ENCODE results near the gene LYRM2. TPM values are rescaled to one million over a fixed set of nuclear protein-coding genes. Genes with fewer than 3 reads are reported as not detected.

The LYRM2 gene
- total and polyA plus RNA-seq, 5 experiments from 2014 or later = 39.2 to 74.1 (median 64.5) TPM

DNA sequence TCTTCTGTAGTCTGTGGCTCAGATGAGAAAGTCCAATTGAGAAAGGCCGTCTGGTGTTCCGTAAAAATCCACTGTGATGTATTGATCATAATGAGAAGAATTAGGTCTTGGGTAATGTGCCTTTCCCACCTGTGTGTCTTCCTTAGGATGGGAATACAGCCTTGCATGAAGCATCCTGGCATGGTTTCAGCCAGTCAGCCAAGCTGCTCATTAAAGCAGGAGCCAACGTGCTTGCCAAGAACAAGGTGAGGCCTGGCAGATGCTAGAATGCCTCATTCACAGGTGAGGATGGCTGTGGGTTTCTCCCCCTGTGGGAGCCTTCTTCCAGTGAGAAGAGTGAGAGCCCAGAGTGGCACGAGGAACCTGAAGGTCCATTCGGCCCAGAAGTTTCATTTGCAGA lies 32.7 kb downstream of the LYRM2 start:
- Mint-ChIP-seq H3K4me1 (peaks cover 0 to 2% (median 0%) of the 10 kb centered on the region in 4 donors), H3K27me3 (no peaks in the 10 kb centered on the region), H3K27ac (peak overlapping the region in 1 of 10 donors; percentile 7), H3K4me3 (no peak overlapping the region), H3K9me3 (no peaks in the 10 kb centered on the region), H3K36me3 (peaks cover 0 to 3% (median 0%) of the 10 kb centered on the region in 3 donors)
- POLR2A ChIA-PET = no interaction called here
- no peak for ATAC-seq
- no peak for DNase-seq

DNA sequence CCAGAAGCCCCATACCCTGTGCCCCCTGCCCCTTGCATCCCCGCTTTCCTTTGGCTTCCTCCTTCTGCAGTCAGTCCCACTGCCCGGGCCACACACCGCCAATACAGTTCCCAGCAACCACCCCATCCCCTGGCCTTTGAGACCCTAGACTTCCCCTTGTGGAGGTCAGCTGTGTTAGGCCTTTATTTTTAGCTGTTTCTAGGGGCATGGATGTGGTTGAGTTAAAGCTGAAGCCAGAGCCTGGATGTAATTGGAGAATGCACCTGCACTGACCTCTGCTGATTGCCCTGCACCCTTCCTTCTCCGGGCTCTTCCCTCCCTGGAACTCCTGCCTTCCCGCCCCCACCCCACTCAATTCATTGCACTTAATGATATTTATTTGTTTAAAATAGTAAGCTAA lies 33.9 kb downstream of the LYRM2 start:
- H3K4me3 Mint-ChIP-seq = no peak overlapping the region
- H3K27ac Mint-ChIP-seq = no peak overlapping the region
- no peaks in the 10 kb centered on the region for H3K4me1 Mint-ChIP-seq
- H3K9me3 Mint-ChIP-seq = no peaks in the 10 kb centered on the region
- DNase-seq = no peak
- H3K27me3 Mint-ChIP-seq = no peaks in the 10 kb centered on the region
- POLR2A ChIA-PET = interaction anchor here (0.6 kb wide), 2 partner anchors 64 to 254 kb away, joined by 5 read pairs; no protein-coding TSS in a partner anchor
- peaks cover 0 to 3% (median 2%) of the 10 kb centered on the region in 3 donors for H3K36me3 Mint-ChIP-seq
- no peak for ATAC-seq

DNA sequence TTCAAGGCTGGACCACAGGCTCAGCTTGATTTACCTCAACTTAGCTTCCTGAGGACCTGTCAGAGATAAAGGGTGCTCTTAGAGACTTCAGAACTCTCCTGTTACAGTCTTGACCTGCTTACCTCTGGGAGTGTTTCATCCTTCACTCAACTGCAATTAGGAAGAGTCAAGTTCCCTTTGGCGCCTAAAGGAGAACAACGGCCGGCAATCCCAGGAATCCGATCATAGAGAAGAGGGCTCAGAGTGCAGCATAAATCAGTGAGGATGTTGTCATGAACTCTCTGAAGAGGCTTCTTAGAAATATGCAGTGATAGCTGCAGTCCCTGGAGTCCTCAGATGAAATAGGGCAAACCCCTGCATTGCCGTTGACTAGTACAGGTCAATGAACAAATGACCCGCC lies 36.4 kb downstream of the LYRM2 start:
- Mint-ChIP-seq H3K4me1 (peaks cover 0 to 7% (median 0%) of the 10 kb centered on the region in 4 donors), H3K9me3 (peaks cover 0 to 9% (median 2%) of the 10 kb centered on the region in 9 donors), H3K27me3 (no peaks in the 10 kb centered on the region), H3K4me3 (no peak overlapping the region), H3K36me3 (peaks cover 3 to 11% (median 5%) of the 10 kb centered on the region in 3 donors), H3K27ac (no peak overlapping the region)
- DNase-seq (no peak), ATAC-seq (no peak)
- POLR2A ChIA-PET = no interaction called here

DNA sequence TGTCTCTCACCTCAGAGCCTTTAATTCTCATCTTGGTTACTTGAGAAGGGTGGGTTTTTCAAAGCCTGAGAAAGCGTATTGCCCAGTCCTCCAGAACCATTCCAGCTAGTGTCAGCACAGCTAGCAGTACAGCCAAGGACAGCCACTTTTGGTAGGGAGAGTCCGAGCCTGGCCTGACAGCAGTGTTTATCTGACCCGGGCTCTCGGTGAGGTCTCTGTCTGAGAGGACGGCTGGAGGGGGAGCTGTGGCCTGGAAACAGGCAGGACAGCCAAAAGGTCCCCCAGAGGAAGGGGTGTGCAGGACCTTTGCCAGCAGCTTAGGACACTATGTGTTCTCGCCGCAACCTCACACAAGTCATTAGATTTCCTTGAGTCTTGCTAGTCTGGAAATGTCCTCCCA lies 38.8 kb downstream of the LYRM2 start:
- Mint-ChIP-seq H3K4me3 (no peak overlapping the region), H3K9me3 (peaks cover 0 to 9% (median 3%) of the 10 kb centered on the region in 9 donors), H3K27me3 (no peaks in the 10 kb centered on the region), H3K36me3 (peaks cover 0 to 13% (median 5%) of the 10 kb centered on the region in 3 donors), H3K27ac (no peak overlapping the region), H3K4me1 (peaks cover 5 to 24% (median 15%) of the 10 kb centered on the region in 4 donors)
- DNase-seq (no peak), ATAC-seq (no peak)
- POLR2A ChIA-PET = no interaction called here

DNA sequence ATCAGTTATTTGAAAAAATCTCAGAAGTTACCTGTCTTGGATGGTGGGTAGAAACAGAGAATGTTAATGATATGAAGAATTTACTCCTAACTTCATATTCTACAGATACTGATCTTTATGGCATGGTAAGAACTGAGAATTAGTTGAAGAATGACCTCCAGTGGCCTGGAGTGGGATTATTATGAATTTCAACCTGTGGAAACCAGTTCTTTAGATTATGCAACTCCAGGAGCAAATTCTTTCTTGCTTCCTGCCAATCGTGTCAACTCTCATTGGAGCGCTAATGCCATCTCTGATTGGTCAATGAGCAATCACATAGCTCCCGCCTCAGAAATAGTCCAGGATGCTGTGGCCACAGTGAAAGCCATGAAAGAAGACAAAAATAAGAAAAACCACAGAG lies 40.6 kb downstream of the LYRM2 start:
- DNase-seq = no peak
- POLR2A ChIA-PET = no interaction called here
- Mint-ChIP-seq H3K4me1 (peaks cover 5 to 24% (median 15%) of the 10 kb centered on the region in 4 donors), H3K36me3 (peaks cover 0 to 13% (median 5%) of the 10 kb centered on the region in 3 donors), H3K9me3 (peaks cover 0 to 9% (median 3%) of the 10 kb centered on the region in 9 donors), H3K27ac (peak overlapping the region in 1 of 10 donors; percentile 10), H3K4me3 (no peak overlapping the region), H3K27me3 (no peaks in the 10 kb centered on the region)
- no peak for ATAC-seq

DNA sequence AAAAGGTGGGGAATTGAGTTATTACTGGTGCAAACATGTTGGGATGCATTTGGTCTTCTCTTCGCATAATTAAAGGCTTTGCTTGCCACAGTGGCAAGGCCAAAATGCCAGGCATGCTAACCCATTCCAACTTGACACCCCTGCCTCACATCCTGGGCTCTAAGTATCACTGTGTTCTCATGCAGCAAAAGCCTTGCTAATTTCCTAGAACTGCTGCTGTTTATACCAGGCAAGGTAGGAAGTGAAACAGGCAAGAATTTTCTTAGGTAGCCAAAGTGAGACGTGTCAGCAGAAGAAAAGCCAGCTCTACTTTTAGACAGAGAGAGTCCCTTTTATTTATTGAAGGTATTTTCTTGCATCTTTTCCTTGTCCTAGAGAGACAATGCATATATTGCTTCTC lies 41.2 kb downstream of the LYRM2 start:
- DNase-seq = no peak
- no peak for ATAC-seq
- Mint-ChIP-seq H3K27ac (no peak overlapping the region), H3K4me3 (no peak overlapping the region), H3K4me1 (peaks cover 5 to 24% (median 15%) of the 10 kb centered on the region in 4 donors), H3K27me3 (no peaks in the 10 kb centered on the region), H3K36me3 (peaks cover 0 to 13% (median 5%) of the 10 kb centered on the region in 3 donors), H3K9me3 (peaks cover 0 to 9% (median 3%) of the 10 kb centered on the region in 9 donors)
- POLR2A ChIA-PET = no interaction called here

DNA sequence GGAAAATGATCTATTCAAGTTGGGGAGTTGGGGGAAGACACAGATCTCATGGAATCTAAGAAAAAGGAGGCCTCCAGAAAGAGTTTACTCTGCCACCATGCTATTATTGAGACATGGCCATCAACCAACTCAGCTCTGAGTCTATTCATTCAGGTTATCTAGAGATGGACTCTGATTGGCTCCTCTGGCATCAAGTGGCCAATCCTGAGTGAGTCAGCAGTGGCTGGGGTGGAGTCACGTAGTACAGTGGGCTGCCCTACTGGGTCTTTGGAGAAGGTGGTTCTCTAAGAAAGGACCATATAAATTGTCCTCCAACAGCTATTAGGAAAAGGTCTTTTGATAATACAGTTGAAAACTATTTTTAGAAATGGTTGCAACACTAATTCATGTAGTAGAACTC lies 42.1 kb downstream of the LYRM2 start:
- Mint-ChIP-seq H3K9me3 (peaks cover 0 to 9% (median 3%) of the 10 kb centered on the region in 9 donors), H3K27me3 (no peaks in the 10 kb centered on the region), H3K36me3 (peaks cover 0 to 13% (median 5%) of the 10 kb centered on the region in 3 donors), H3K27ac (peak overlapping the region in 5 of 10 donors; percentile 50 to 91 (median 85)), H3K4me1 (peaks cover 5 to 24% (median 15%) of the 10 kb centered on the region in 4 donors), H3K4me3 (no peak overlapping the region)
- POLR2A ChIA-PET = no interaction called here
- ATAC-seq (no peak), DNase-seq (no peak)

DNA sequence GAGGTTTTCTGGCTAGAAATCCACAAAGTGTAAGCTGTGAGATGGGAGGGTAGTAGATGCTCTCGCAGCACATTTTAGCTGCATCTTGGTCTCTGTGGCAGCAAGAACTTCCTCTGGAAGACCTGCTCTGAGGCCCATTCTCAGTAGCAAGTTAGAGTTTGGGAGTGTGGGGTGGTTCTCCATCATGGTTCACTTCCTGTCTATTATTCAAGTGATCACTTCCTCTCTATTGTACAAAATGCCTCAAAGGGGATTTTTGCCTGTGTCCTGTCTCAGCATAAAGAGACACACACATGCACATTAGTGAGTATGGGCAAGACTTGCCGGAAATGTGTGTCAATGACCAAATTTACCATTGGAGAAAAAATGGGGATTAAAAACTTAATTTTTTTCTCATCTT lies 42.5 kb downstream of the LYRM2 start:
- Mint-ChIP-seq H3K27me3 (no peaks in the 10 kb centered on the region), H3K4me1 (peaks cover 5 to 24% (median 15%) of the 10 kb centered on the region in 4 donors), H3K27ac (peak overlapping the region; percentile 38 to 91 (median 74)), H3K4me3 (no peak overlapping the region), H3K36me3 (peaks cover 0 to 13% (median 5%) of the 10 kb centered on the region in 3 donors), H3K9me3 (peaks cover 0 to 9% (median 3%) of the 10 kb centered on the region in 9 donors)
- DNase-seq (peak in 2 of 10 donors; percentile 10 to 13), ATAC-seq (peak; percentile 52 to 88)
- POLR2A ChIA-PET = no interaction called here

DNA sequence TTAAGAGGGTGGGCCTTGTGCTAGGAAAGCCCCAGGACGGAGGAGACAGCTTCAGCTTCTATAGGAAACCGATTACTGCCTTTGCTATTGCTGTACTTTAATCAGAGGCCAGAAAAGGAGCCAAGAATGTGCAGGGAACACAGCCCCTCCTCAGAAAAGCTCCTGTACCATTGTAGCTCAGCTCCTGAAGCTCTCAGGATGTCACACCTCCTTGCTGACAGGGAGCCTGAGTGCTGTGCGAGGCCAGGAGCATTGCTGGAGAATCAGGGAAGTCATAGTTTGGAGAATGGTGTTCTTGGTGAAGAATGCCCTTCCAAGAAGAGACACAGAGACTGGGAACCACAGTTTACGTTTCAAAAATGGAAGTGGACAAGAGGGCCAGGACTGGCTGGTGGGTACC lies 46.8 kb downstream of the LYRM2 start:
- ATAC-seq = no peak
- no peak overlapping the region for H3K4me3 Mint-ChIP-seq
- H3K4me1 Mint-ChIP-seq = peaks cover 5 to 15% (median 15%) of the 10 kb centered on the region in 4 donors
- peaks cover 0 to 2% (median 0%) of the 10 kb centered on the region in 3 donors for H3K36me3 Mint-ChIP-seq
- no peak overlapping the region for H3K27ac Mint-ChIP-seq
- no peaks in the 10 kb centered on the region for H3K27me3 Mint-ChIP-seq
- POLR2A ChIA-PET = no interaction called here
- H3K9me3 Mint-ChIP-seq = peaks cover 0 to 2% (median 0%) of the 10 kb centered on the region in 9 donors
- no peak for DNase-seq

DNA sequence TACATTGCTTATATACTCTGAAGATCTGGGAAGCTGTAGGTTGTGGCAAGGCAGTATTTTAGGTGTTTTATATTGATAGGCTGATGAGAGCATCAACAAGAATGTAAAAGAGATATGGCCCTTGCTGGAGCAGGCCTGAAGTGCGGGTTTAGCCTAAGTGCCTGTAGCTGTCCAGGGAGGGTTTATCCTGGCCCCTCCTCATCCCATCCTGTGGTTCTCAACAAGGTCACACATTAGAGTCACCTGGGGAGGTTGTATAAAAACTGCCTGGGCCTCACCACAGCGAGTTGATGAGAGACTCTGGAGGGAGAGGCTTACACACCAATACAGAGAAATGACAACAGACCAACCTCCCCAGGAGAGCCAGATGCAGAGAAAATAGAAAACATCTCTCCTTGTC lies 48.4 kb downstream of the LYRM2 start:
- H3K27ac Mint-ChIP-seq = no peak overlapping the region
- H3K9me3 Mint-ChIP-seq = no peaks in the 10 kb centered on the region
- ATAC-seq (no peak), DNase-seq (no peak)
- POLR2A ChIA-PET = no interaction called here
- H3K36me3 Mint-ChIP-seq = no peaks in the 10 kb centered on the region
- H3K27me3 Mint-ChIP-seq = no peaks in the 10 kb centered on the region
- peaks cover 0 to 1% (median under 1%) of the 10 kb centered on the region in 4 donors for H3K4me1 Mint-ChIP-seq
- no peak overlapping the region for H3K4me3 Mint-ChIP-seq

DNA sequence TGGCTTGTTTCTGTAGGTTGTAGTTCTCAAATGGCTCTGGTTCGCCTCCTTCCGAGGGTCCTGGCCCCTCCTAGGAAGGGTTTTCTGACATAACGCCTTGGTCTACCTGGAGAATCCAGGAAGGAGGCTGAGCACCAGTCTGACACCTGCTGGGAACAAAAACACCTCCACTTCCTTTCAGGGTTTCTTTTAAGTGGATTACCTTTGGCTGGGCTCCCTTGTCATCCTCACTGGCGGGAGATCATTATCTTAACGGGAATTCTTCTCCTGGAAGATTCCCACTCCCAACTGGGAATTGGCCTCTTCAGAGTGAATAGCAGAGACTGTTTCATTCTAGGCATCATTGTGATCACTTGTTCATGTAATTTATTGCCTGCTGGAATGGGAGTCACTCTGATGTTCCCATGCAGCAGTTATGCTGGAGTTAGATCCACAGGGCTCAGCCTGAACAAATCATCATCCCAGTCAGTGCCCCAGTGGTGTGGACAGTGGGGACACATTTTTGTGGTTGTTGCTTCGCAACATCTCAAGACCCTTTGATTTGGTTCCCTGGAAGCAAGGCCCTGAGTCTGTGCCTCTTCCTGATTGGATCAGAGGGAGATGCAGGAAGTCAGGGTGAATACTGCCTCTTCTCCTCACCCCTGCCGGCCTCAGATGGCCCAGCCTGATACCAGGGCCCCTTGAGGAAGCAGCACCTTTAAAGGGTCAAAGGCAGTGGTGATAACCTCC lies 49.1 kb downstream of the LYRM2 start:
- Mint-ChIP-seq H3K27ac (no peak overlapping the region), H3K9me3 (no peaks in the 10 kb centered on the region), H3K36me3 (no peaks in the 10 kb centered on the region), H3K4me3 (no peak overlapping the region), H3K4me1 (no peaks in the 10 kb centered on the region), H3K27me3 (no peaks in the 10 kb centered on the region)
- no peak for ATAC-seq
- no peak for DNase-seq
- POLR2A ChIA-PET = no interaction called here

DNA sequence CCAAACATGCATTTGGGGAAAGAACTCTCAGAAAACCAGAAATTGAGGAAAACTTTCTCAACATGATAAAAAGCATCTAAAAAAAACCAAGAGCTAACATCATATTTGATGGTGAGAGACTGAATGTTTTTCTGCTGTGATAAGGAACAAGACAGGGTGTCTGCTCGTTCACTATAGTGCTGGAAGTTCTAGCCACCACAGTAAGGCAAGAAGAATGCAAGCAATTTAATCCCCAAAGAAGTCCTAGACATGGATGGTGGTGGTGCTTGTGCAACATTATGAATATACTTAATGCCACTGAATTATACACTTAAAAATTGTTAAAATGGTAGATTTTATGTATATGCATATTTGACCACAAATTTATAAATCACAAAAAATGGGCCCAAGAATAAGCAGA lies 53.4 kb downstream of the LYRM2 start:
- Mint-ChIP-seq H3K4me3 (no peak overlapping the region), H3K9me3 (no peaks in the 10 kb centered on the region), H3K36me3 (no peaks in the 10 kb centered on the region), H3K27ac (no peak overlapping the region), H3K27me3 (no peaks in the 10 kb centered on the region), H3K4me1 (no peaks in the 10 kb centered on the region)
- DNase-seq (no peak), ATAC-seq (no peak)
- POLR2A ChIA-PET = interaction anchor here (0.6 kb wide), 1 partner anchor 45 kb away, joined by 5 read pairs; no protein-coding TSS in a partner anchor

DNA sequence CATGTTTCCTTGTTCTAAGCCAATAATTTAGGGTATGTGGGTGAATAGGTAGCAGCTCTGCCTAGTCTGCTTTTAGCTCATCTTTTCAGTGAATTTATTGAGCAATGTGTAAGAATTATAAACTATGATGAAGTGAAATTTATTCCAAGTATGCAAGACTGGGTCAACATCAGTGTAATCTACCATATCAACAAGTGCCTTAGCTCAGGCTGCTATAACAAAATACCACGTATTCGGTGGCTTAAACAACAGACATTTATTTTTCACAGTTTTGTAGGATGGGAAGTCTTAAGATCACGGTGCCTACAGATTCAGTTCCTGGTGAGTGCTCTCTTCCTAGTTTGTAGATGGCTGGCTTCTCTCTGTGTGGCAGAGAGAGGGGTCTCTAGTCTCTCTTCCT lies 54.0 kb downstream of the LYRM2 start:
- H3K27ac Mint-ChIP-seq = no peak overlapping the region
- ATAC-seq (no peak), DNase-seq (no peak)
- H3K4me1 Mint-ChIP-seq = no peaks in the 10 kb centered on the region
- H3K27me3 Mint-ChIP-seq = no peaks in the 10 kb centered on the region
- H3K36me3 Mint-ChIP-seq = no peaks in the 10 kb centered on the region
- H3K4me3 Mint-ChIP-seq = no peak overlapping the region
- POLR2A ChIA-PET = no interaction called here
- no peaks in the 10 kb centered on the region for H3K9me3 Mint-ChIP-seq

Measured in naive thymus-derived CD8-positive, alpha-beta T cell (primary cell).